GM20431 (cell line): ENCODE data around the gene BLOC1S5.
"Not testable (repeated sequence)": the region's sequence is repeated elsewhere in the genome, so short reads cannot be mapped to it uniquely, and the experiment has no call there.

Experiments
- in situ Hi-C: fragments of 300-500 bp; cut with MseI, MboI; formaldehyde crosslinking; loops from one replicate; pipeline ENCODE4 v1.15.0; 2020; ENCODE audit warnings: low sequenced_read_pairs; ENCODE audit not compliant: unreplicated experiment

Gene BLOC1S5

DNA sequence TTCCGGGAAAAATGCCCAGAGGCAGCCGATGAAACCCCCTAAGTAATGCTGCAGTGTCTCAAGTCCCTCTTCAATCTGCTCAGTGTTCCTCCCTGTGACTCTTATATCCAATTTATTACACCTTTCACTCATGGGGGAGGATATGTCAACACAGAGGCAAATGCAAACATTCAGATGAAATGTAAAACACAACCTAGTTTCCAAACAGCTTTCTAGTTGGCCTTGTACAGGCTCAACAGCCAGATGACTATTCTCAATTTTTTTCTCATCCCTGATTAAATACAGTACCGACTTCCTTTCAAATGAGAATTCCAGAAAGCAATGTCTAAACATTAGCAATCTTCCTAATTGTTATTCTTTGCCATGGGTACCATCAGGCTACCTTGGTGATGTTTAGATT lies 65.0 kb downstream of the BLOC1S5 start:
- in situ Hi-C loops, result loop anchor here (10.0 kb wide), 1 partner anchor 274 kb away; the partner anchor contains the start of gene BMP6

- in situ Hi-C loops, result loop anchor here (10.0 kb wide), 1 partner anchor 273 kb away; the partner anchor contains the start of gene BMP6
Measured at GRCh38 chr6:7998103-7998725, 66.0 kb downstream of the BLOC1S5 start.

DNA sequence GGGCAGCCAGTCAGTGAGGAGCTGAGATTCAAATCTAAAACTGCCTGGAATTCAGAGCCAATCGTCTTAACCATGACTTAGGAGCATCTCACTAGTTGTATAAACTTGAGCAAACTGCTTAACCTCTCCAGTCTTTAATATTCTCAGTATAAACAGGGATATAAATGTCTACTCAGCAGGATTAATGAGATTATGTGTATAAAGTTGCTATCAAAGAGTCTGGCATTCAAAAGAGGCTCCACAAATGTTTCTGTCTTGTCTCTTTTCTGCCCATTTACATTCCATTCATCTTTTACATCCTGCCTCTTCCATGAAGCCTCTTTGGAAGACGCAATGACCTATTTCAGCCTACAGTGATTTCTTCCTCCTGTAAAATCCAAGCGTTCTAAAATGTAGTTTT lies 66.9 kb downstream of the BLOC1S5 start:
- in situ Hi-C loops, result loop anchor here (10.0 kb wide), 1 partner anchor 272 kb away; the partner anchor contains the start of gene BMP6

DNA sequence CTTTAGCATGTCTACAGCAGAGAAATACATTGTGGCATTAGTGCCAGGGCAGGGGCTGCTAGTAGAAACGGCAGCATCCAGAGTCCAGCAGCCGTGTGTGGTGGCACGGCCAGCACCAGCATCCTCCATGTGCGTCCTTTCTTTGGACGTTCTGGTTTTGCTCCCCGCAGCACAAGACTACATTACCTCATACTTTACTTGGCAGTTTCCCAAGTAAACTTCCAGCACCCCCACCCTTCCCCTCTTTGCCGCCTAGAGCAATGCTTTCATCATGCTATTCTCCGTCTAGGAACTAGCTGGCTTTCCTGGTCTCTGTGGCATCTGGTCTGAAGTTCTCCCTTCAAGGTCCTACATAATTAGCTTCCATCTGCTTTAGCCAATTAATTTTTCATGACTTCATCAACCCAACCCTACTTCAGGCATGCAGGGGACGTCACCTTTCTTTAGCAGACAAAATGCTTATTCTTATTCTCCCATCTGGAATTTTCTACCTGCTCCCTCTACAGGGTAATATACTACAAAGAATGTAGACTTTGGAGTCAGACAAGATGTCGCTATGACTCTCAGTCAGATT lies 67.6 kb downstream of the BLOC1S5 start:
- in situ Hi-C loops, result loop anchor here (10.0 kb wide), 1 partner anchor 272 kb away; the partner anchor contains the start of gene BMP6

DNA sequence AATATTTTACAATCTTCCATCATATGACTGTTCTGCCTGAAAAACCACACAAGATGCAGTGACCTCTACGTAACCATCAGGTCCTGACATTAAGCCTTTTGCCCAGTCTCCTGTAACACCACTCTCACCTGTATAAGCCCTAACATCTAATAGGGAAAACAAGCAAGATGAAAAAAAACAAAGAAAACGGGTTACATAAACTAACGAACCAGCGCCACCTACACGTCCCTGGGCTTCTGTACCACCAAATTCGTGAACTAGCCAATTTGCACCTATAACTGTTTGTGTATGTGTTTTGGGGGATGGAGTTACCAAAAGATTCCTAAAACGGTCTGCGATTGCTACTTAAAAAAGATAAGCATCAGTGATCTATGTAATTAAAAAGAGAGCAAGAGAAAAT lies 70.2 kb downstream of the BLOC1S5 start:
- in situ Hi-C loops, result loop anchor here (10.0 kb wide), 1 partner anchor 269 kb away; the partner anchor contains the start of gene BMP6

GRCh38 chr6:7993399-7993798 lies 70.8 kb downstream of the BLOC1S5 start:
- in situ Hi-C loops, result loop anchor here (10.0 kb wide), 1 partner anchor 269 kb away; the partner anchor contains the start of gene BMP6

DNA sequence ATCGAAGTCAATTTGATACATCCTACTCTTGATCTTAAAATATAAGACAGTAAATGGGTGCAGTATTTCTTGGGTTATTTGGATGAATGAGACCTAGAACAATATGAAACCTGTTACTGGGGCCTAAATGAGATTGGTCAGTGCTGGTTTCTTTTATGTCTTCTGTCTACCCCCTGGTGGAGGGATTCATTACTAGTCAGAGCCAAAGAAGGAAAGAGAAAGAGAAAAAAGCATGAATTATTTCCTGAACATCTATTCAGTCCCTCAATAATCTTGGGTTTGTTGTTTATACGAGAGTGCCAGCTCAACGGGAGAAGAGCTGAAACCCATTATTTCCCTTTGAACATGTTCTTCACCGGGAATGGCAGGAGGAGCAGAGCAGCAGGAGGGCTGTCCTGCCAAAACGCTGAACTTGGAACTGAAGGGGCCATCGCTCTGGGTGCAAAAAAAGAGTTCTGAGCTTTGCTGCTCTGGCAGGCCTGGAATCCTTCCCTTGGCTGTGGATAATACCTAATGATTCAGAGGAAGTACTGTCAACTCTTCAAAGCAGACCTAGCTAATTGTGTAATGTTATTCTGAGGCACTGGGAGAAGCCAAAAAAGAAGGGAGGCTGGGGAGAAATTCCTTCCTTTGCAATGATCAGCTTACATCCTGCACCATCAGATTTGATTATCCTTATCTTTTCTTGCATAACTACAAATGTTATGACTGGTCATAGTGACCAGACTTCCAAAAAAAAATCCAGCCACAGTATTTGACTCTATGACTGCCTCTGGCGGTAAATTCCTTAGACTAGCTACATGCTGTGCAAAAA lies 72.0 kb downstream of the BLOC1S5 start:
- in situ Hi-C loops, result loop anchor here (10.0 kb wide), 1 partner anchor 267 kb away; the partner anchor contains the start of gene BMP6

DNA sequence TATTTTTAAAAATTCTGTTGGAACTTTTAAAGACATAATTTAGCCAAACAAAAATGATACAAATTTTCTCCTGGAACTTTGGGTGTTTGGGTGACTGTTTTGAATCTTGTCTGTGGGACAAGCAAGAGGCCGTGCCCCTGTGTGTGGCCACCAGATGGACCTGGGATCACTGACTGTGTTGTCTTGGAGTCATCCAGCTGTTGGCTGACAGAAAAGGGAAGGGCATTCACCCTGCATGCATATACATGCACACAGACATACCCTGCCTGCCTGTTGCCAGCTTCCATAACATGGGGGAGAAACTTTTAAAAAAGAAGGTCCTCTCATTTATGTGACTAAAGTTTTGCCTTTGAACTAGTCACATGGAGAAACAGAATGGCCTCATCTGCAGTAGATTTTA lies 72.7 kb downstream of the BLOC1S5 start:
- in situ Hi-C loops, result loop anchor here (10.0 kb wide), 1 partner anchor 267 kb away; the partner anchor contains the start of gene BMP6

GRCh38 chr6:7986219-7986618 lies 78.0 kb downstream of the BLOC1S5 start:
- in situ Hi-C loops, result no loop called here

DNA sequence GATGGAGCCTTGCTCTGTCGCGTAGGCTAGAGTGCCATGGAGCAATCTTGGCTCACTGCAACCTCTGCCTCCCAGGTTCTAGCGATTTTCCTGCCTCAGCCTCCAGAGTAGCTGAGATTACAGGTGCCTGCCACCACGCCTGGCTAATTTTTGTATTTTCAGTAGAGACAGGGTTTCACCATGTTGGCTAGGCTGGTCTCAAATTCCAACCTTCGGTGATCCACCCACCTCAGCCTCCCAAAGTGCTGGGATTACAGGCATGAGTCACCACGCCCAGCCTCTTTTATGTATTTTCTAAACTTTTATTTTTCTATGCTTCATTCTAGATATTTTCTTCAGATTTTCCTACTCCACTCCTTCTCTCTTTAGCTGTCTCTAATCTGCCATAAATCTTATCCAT lies 80.2 kb downstream of the BLOC1S5 start:
- in situ Hi-C loops, result not testable (repeated sequence)

- in situ Hi-C loops, result no loop called here
Measured at GRCh38 chr6:7979831-7980230, 84.4 kb downstream of the BLOC1S5 start.

DNA sequence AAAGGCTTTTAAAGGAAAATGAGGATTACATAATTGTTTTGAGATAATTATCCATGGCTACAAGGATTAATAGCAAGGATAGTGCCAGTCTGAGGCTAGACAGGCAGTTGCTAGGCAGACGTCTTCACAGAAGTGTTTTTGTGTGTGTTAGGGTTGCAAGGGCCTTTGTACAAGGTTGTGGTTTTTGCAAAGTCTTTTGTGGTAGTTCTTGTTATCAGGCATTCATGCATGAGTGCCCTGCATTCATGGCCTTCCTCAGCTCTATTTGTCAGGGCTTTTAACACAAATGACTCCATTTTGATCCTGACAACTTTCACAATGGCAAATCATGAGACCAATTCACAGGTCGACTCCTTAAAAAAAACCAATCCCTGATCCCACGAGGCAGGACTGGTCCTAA lies 85.5 kb downstream of the BLOC1S5 start:
- in situ Hi-C loops, result no loop called here

DNA sequence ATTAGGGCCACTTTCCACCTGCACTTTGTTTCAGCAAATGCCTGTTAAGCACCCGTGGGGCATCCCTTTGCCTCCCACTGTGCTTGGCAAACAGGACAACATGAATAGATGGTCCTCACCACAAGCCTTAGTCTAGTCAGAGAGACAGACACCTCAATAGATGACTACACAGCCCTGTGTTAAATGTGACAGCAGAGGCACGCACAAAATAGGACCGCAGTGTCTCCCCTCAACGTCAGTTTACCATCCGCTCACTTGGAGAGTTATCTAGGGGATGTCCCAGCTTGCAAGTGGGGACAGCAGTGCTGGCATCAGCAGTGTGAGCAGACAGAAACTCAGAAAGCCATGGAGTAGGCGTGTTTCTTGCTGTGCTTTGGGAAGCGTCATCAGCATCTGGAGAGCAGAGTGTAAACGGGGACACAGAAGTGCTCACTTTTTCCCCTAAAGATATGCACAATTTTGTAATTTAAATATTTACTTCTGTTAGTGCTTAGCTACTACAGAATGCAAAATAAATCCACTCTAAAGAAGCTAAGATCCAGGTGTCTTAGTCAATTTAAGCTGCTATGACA lies 87.6 kb downstream of the BLOC1S5 start:
- in situ Hi-C loops, result no loop called here

GRCh38 chr6:7975764-7976146 lies 88.4 kb downstream of the BLOC1S5 start:
- in situ Hi-C loops, result no loop called here

DNA sequence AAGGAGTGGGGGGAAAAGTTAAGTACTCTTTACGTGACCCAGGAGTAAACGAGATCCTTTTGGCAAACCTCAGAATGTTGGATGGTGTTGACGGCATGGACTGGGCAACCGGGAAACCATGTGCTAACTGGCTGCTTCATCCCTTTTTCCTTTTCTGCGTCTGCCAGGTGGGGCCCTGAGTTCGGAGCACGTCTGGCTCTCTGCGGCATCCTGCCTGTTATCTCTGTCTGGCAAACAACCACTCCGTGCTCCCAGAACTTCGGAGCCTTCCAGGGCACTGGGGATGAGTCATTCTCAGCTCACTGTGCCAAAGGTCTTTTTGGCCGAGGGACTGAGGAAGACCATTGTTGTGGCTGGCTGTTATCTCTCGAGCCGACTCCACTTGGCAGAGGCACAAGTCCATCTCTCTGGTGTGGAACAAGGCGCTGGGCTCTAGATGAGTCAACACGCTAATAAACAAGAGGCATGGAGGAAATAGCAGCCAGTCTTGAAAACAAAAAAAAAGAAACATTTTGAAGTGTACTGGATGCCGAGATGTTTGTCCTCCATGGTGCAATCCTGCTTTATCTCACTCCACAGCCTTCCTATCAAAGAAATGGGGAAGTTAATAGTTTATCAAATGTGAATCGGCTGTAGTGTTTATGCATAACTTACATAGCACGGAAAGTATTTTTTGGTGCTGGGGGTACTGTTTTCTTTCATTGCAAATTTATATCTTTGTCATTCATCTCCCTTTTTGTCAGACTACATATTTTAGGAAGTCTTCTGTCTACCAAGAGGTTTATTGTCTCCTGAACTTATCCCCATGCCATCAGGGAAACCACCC lies 89.0 kb downstream of the BLOC1S5 start:
- in situ Hi-C loops, result no loop called here

DNA sequence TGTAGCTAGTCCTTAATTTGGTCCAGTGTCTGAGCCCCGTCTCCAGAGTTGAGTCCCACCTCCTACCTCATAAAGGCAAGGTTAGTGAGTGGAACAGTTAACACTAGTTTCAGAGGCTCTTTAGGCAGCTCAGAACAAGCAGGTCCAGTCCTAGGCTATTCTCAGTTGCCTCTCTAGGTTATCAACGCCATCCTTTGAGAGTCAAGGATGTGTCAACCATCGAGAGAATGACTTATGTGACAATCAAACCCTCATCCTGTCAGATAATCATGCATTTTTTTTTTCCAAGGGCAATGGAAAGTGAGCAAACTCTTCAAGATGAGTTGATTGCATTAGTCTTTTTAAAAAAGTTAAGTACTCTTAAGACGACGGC lies 89.6 kb downstream of the BLOC1S5 start:
- in situ Hi-C loops, result no loop called here

DNA sequence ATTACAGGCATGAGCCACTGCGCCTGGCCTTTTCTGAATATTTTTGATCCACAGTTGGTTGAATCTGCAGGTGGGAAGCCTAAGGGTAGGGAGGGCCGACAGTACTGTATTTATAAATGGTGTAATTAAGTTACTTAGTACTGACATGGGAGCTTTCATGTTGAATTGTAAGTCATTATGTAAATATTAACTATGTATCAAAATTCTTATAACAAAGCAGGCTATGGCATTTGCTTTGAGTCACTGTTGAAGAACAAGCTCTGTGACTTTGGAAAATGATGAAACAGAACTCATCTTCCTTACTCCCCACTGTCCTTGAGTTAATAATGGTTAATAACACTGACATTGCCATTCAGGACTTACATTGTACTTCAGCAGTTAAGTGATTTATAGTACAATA lies 90.6 kb downstream of the BLOC1S5 start:
- in situ Hi-C loops, result no loop called here

- in situ Hi-C loops, result no loop called here
Measured at GRCh38 chr6:7971499-7971898, 92.7 kb downstream of the BLOC1S5 start.

DNA sequence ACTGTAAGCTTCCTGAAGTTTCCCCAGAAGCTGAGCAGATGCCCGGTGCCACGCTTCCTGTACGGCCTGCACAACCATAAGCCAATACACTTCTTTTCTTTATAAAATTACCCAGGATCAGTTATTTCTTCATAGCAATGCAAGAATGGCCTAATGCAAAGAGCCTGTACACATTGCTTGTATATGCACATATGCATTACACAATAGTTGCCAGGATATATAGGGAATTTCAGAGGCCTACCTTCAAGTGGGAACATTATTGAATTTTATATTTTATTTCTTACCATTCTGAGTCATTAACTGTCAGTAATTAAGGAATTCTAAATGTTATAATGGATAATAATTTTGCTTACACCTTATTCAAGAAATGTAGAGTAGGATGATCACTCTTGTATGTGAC lies 93.6 kb downstream of the BLOC1S5 start:
- in situ Hi-C loops, result no loop called here
